ENCODE data around the gene EPHA4.

The EPHA4 gene

DNA sequence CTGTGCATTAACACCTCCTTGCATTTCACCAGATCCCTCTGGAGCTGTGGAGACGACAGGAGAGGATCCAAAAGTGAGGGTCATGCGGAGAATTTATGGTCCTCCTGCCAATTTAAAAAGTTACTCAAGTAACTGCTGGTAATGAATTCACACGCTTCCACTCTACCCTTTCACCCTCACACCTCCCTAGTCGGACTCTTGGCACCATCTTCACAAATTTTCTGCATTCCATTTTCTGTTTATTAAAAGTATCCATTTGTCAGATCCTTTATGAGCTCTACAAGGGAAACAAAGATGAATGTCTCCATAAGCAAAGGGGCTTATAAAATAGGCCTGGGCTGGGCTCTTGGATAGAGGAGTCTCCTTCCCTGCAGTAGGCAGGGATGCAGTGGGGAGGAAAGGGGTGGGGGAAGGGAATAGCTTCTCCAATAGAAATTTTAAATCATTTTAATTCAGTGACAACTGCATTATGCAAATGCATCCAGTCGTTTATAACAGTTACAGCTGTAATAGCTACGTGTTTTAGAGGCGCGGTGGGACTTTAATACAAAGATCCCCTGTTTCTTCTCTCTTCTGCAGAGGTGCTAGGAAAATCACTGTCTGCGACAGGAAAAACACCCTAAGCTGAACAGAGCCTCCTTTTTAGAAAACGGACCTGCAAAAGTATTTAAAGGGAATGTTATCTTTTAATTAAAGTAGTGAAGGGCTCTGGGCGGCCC is 132.2 kb downstream of the EPHA4 start:
- no peak for DNase-seq (ENCODE audit: low spot score)

DNA sequence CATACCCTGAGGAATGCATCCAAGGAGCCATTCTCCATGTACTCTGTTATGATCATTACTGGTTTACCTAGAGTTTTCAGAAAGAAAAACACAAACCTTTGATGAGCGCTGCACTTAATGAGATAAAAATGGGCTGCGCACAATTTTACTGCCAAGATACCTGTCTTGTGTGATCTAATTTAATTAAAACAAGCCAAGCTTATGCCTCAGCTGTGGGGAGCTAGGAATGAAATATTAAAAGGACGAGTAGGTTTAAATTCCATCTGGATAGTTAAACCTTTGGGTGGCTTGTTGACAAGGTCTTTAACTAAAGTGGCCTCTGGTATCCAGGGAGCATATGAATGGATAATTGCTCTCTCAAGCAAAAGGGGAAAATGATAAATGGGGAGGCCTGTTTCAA is 135.0 kb downstream of the EPHA4 start:
- no peak for DNase-seq (ENCODE audit: low spot score)

DNA sequence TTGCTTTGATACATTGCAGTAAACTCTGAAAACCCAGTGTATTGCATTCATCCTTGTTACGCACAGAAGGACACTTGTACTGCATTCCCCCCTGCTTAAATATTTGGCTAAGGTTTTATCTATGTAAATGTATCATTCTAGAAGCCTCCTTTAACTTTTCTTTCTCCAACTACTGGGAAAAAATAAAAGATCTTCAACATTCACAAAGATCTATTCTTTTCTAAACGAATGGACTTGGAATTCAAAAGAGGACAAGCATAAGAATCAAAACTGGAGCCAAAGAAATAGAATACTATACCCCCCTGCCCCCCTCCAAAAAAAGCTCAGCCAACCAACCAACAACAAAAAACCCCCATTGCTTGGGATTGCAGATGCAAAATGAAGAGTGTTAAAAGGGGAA is 136.9 kb downstream of the EPHA4 start:
- no peak for DNase-seq (ENCODE audit: low spot score)

DNA sequence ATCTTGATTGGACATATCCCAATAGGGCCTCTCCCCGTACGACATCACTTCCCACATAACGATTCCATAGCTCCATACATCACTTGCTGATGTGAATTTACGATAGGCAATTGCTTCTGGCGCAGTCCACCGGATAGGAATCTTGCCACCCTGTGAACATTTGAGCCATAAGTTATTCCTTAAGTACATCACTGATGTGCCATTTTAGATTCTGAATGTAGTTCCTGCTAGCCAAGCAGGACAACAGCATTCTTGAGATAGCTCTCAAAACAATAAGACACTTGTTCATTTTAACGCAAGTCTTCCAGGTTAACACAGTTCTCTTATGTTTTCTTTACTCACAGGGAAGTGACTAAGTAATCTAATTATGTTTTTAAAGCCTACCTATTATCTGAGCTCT is 138.0 kb downstream of the EPHA4 start:
- DNase-seq (ENCODE audit: low spot score), result no peak

DNA sequence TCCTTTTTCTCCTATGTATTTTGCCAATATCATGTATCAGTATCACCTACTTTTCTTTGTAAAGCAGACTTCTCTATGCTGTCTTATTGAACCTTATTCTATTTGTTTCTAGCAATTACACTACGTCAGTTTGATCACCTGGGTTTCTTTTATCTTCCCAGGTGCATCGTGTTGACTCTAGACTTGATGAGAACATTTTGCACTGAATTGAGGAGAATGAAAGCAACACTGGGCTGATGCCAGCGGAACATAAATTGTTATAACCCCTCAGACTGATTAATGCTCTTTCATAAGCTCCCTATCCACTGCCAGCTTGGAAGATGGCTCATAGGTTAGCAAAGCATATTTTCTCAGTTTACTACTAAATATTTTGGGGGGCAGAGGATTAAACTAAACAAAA is 140.6 kb downstream of the EPHA4 start:
- DNase-seq (ENCODE audit: low spot score), result no peak

DNA sequence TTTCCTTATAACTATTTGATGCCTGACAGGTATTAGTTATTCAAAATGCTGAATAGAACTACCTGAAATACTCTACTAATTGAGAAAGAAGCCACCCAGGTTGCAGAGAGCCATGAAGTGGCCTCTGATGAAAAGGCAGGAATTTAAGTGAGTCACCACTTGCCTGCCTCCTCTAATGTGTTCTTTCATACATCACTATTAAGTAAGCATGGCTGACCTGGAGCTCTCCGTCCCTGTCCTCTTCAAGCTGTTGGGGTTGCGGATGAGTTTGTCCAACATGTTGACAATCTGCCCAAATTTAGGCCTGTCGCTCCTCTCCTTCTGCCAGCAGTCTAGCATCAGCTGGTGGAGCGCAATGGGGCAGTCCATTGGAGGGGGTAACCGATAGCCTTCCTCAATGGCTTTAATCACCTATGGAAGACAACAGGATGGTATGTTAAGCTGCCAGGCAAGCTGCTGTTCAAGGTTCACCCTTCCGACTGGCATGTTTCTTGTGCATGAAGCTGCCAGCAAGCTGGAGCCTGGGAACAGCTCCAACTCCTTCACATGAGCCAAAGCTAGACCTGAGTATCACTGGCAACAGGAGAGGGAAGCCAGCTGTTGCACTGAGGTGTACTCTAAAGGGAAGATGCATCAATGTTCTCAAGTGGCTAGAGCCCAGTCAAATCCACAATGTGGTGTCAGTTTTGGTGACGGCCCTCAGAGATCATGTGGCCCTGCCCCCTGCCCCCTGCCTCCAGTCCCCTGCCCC is 142.2 kb downstream of the EPHA4 start:
- DNase-seq (ENCODE audit: low spot score), result no peak

DNA sequence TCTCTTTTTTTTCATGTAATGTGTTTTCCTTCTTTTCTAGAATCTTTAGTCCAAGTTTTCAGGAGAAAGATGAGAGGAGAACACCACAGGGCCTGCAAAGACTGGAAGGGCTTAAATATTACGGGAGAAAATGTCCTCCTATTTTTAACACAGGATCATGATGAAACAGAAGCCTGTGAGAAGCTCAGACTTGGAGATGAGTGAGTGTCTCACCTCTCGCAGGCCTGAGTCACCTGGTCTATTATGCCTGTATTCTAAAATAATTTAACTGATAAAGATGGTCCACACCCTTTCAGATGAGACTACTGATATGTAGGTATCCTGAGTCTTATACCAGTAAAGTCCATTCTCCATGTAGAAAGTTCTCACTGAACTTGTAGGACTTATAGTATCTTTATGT is 143.2 kb downstream of the EPHA4 start:
- no peak for DNase-seq (ENCODE audit: low spot score)

DNA sequence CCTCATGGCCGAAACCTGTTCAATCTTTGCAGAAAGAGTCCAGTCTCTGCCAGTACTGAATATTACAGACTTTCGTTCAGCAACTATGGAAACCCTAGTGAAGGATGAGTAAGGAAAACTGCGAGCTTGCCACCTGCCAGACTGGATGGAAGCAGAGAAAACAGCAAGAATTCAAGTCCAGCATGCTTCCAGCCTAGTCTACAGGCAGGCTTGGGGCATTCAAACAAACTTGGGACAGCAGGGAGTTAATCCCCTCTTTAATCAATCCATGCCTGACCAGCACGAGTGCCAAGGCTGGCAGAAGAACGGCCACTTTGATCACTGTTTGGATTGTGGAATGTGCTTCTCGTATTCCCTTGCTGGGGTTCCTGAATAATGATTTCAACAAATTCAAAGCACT is 145.2 kb downstream of the EPHA4 start:
- DNase-seq (ENCODE audit: low spot score), result no peak

DNA sequence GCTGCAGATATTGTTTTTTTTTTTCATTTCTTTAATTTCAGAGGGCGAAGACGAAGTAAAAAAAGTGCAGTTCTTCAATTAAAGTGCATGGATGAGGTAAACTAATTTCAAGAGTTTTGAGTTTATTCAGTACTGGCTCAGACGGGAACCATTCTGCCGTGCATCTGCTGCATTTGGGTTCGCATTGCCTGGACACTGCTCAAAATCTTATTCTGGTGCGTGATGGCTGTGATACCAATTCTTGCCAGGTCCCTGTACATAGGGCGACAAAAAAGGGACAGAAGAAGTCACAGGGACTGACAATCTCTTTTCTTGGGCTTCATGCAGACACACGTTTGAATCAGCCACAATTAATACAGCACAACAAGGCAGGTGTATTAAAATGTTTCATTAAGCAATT is 146.2 kb downstream of the EPHA4 start:
- no peak for DNase-seq (ENCODE audit: low spot score)

DNA sequence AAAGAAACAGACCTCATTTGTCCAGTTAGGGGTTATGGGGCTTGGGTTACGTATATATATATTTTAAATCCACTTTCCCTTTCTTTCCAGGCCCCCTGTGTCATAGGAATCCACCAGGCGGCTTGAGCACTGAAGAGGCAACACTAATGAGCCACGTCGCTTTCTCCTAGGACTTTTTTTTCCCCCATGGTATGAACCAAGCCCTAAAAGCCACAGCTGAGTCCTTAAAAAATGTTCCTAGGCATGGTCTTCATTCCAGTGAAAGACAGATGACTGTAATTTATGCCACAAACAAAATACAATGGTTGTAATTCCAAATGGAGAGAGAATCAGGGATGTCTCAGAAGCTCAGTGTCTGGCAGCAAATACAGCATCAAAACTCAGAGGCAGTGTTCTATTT is 146.8 kb downstream of the EPHA4 start:
- no peak for DNase-seq (ENCODE audit: low spot score)

DNA sequence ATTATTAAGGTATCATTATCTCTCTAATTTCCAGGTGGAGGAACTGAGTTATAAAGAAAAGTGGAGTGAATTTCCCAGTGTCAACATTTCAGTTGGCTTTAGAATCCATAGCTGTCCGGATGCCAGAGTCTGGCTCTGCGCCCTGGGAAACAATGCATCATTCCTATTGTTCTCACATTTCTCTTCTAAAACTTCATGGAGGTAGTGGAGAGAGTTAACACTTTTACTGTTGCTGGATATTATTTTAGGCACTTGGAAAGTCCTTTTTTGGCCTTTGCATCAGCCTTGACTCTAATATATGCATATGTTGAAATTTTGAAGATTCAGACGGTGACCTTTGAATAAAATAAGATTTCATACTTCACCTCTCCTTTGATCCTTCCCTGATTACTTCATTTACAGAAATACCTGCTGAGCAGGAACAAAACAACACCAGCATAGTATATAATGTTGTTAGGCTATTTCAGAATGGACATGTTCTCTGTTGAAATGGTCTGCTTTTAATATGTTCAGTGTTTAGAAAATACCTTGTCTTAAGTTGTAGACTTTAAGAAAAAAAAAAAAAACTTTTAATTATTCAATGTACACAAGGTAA is 148.8 kb downstream of the EPHA4 start:
- DNase-seq (ENCODE audit: low spot score), result no peak

DNA sequence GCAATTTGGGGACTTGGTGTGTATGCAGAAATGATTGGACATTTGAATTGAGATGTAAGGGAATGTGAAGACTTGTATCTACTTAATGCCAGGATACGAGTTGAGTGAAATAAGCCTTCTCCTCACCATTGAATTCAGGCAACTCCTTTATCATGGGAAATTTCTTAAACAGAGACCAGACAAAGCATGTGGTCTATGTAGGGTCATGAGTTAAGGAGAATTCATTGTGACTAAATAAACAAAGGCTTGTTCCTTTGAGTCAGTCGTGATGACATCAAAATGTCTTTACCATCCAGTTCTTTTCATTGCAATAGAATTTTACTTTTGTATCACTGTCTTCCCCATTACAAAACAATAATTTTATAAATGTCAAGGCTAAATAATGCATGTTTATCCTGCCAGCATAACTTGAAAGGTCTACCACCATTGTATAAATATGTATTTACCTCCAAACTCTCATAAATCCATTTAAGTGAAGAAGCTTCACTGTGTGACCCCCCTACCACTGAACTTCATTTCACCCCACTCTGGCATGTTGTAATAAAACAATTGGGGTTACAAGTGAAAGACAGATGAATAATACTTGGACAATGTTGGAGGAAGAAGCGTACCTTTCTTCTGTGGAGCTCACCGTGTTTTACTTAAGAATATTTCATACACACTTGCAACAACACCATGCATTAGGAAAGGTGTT is 149.4 kb downstream of the EPHA4 start:
- no peak for DNase-seq (ENCODE audit: low spot score)

DNA sequence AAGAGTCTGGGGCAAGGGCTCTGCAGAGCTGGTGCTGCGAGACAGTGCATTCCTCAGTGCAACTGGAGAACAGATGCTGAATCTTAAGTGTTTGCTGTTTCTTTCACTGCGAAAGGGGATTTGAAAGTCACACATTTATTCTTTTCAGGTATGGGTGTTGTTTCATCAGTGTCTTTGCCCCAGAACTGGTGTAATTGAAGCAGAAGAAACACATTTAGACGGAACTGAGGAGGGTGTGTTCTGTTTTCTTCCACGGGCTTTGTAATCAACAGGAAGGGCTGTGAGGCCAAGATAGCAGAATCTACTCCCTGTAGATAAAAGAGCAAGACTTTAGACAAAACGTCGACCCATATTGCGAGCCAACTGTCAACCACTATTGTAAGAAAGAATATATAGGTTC is 151.9 kb downstream of the EPHA4 start:
- DNase-seq (ENCODE audit: low spot score), result no peak

DNA sequence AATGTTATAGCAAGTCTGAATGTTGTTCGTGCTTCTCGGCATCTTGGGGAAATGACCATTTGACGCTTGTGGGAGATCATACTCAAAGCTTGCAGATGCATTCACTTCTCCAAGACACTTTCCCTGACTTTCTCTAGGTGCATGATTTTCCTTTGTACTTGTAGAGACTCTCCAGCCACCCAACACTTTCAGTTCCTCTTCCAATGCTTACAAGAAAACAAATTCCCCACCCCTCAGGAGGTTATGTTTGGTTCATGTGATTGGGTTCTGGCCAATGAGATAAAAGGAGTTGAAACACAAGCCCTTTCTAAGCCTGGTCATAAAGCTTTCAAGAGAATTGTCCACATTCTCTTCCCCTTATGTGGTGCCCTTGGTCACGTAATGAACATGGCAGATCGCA is 156.3 kb downstream of the EPHA4 start:
- no peak for DNase-seq (ENCODE audit: low spot score)

DNA sequence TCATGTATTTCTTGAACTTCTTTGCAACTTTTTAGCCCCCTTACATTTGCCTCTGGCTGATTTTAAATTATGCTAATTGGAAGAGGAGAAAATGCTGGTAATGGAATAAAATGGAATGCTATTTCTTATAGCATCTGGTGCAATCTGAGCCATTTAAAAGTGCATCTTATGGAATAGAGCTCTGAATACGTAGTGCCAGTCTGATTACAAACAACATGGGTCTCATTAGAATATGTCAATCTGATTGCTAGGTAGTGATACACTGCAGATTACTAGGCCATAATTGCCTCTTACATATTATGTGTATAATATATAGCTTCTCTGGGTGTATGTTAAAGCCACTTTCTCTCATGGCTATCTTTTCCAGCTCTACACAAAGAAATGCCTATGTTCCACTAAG is 159.1 kb downstream of the EPHA4 start:
- no peak for DNase-seq (ENCODE audit: low spot score)

DNA sequence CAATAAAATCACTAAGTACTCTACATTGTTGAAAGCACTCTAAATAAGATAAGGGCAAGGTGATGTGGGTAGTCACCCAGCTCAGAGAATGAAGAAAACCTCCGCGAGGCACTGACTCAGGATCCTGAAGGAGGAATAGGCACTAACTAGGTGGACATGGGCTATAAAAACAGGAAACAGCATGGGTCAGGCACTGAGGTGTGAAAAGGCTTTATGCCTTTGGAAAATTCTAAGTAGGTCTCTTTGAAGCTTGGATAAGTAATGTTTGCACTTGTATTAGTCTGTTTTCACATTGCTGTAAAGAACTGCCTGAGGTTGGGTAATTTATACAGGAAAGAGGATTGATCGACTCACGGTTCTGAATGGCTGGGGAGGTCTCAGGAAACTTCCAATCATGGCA is 161.6 kb downstream of the EPHA4 start:
- DNase-seq (ENCODE audit: low spot score), result no peak

DNA sequence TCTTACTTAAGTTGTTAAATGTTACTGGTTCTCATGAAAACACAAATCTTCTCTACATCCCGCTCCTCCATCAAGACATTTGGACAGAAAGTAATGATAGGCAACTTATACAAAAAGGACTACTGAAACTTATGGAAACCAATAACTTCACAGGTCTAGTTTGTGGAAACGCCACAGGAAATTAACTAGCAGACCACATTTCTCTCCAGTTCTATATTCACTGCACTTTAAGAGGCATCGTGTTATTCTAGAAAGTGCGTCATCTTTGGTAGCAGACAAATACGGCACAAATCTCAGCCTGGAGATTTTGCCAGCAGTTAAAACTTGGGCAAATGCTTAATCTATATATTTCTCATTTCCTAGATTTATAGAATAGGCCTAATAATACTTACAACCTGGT is 164.3 kb downstream of the EPHA4 start:
- DNase-seq (ENCODE audit: low spot score), result no peak

DNA sequence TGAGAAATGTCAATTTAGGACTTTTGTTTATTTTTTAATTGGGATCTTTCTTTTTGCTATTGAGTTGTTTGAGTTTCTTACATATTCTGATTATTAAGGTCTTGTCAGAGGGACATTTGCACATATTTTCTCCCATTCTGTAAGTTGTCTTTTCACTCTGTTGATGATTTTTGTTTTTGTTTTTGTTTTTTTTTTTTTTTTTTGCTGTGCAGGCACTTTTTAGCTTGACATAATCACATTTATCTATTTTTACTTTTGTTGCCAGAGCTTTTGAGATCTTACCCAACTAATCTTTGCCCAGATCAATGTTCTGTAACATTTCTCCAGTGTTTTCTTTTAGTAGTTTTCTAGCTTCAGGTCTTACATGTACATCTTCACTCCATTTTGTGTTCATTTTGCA is 166.6 kb downstream of the EPHA4 start:
- no peak for DNase-seq (ENCODE audit: low spot score)

DNA sequence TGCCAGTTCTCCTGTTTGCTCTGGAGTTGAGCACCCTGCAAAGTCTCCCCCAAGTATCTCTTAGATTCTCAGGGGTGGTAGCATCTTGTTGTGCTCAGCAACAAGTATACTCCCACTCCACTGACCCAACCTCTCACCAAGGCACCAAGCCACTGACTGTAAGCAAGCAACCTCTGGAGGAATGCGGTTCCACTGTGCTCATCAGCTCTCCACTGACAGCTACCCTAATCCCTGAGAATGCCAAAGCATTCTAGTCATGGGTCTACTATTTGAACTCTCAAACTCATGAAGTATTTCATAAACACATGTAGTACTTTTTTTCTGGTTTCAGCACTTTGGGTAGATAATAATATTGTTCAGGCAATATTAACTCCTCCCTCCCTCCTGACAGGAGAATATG is 170.0 kb downstream of the EPHA4 start:
- DNase-seq (ENCODE audit: low spot score), result no peak

DNA sequence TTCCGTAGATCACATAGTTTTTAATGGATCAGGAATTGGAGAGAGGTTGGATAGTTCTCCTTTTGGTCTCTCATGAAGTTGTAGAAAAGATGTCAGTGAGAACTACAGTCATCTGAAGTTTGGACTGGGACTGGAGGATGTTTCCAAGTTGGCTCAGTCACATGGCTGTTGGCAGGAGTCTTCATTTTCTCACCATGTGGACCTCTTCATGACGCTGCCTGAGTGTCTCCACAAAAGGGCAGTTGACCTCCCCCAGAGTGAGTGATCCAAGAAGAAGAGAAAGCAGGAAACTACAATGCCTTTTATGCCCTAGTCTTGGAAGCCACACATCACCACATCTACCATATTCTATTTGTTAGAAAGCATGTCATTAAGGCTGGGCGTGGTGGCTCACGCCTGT is 171.7 kb downstream of the EPHA4 start:
- DNase-seq (ENCODE audit: low spot score), result no peak

DNA sequence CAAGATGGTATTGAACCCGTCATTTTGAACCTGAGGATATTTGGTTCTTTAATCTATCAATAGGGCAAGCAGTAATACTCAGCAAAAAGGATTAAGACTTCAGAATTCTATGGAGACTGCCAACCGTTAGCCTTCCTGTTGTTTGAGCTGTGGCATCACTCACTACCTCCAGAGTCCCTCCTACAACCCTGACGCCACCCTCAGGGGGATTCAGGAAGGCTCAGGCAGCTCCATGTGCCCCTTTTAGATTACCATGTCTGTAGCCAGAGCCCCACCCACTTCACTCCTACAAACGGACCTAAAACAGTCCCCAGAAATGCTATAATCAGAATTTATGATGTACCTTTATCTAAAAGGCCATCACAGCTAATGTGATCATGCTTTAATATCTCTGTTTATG is 172.9 kb downstream of the EPHA4 start:
- DNase-seq (ENCODE audit: low spot score), result no peak

DNA sequence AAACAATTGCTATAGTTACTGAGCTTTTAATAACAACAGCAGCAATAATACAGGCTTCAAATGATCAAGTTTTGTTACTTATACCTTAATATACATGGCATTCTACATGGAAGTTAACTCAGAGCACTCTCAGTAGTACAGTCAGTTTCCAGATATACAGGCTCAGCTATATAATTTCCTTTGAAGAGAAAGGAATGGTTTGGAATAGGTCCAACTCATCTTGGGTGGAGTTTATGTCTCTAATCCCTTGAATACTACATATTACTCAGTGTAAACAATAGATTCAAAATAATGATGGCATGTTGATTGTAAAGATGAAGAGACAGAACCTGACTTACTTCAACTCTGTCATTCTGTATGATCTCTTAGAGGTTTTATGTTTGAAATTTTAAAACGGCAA is 174.9 kb downstream of the EPHA4 start:
- no peak for DNase-seq (ENCODE audit: low spot score)
